ENCODE measurements around the gene GOLGA6C. TPM values are rescaled to one million over a fixed set of nuclear protein-coding genes. Genes with fewer than 3 reads are reported as not detected.

Gene GOLGA6C
- total RNA-seq, 4 donors from 2014 or later = 0.17 to 0.41 TPM; not detected in 2

DNA sequence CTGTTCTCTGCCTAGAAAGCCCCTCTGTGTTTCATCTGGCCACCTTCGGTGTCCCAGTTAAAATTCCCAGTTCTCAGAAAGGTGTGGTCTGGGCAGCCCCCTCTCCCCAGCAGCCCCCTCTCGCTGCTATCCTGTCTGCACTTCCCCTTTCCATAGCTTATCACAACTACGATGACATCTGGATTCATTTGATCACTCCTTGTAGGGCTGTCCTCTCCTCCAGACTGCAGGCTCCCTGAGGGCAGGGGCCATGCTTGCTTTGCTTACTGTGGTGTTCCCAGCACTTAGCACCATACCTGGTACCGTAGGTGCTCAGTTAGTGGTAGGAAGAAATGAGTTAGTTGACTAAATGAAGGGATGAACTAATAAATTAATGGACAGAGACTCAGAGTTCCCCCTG lies 26.3 kb upstream of the GOLGA6C start:
- TF ChIP-seq POLR2A (IDR thresholded peaks at IDR 0.05) = no peak
- TF ChIP-seq, protein P1, sequence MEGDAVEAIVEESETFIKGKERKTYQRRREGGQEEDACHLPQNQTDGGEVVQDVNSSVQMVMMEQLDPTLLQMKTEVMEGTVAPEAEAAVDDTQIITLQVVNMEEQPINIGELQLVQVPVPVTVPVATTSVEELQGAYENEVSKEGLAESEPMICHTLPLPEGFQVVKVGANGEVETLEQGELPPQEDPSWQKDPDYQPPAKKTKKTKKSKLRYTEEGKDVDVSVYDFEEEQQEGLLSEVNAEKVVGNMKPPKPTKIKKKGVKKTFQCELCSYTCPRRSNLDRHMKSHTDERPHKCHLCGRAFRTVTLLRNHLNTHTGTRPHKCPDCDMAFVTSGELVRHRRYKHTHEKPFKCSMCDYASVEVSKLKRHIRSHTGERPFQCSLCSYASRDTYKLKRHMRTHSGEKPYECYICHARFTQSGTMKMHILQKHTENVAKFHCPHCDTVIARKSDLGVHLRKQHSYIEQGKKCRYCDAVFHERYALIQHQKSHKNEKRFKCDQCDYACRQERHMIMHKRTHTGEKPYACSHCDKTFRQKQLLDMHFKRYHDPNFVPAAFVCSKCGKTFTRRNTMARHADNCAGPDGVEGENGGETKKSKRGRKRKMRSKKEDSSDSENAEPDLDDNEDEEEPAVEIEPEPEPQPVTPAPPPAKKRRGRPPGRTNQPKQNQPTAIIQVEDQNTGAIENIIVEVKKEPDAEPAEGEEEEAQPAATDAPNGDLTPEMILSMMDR (IDR thresholded peaks at IDR 0.05 in 4 of 5, conservative IDR thresholded peaks at IDR 0.05 in 1 of 5) = no peak
- in situ Hi-C loops (cut with MboI; ENCODE audit: low sequenced_read_pairs in 4 of 4) (no loop called here), intact Hi-C loops (cut with DNase I; ENCODE audit: low total_unique reads) (loop anchor here (10.0 kb wide), 1 partner anchor 93 kb away; no protein-coding TSS in a partner anchor)
- no peaks in the 10 kb centered on the region for H3K9me3 ChIP-seq
- DNase-seq (no peak), ATAC-seq (no peak)
- peaks cover 0 to 2% (median 0%) of the 10 kb centered on the region in 3 donors for H3K27me3 ChIP-seq
- H3K27ac ChIP-seq = no peak overlapping the region
- no peaks in the 10 kb centered on the region for H3K36me3 ChIP-seq
- no peaks in the 10 kb centered on the region for H3K4me1 ChIP-seq
- no peak overlapping the region for H3K4me3 ChIP-seq

DNA sequence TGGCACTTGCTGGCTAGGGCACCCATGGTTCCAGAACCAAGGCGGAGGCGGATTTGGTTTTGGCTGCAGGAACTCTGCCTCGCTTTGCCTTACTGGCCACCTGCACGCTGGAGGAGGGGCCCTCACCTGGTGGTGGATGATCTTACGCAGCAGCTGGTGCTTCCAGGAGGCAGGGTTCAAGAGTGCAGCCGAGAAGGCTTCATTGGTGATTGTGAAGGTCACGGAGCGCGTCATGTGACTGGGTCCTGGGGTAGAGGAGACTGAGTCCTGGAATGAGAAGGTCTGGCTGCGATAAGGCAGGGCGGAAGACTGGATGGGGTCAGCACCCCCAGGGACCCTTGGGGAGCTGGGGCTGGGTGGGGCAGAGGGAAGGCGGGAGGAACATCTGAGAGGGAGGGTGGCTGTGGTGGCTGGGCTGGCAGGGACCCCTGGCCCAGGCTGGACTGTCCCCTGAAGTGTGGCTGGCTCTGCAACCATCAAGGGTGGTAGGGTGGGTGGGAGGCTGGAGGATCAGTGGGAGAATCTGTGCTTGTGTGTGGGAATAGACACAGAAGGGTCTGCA lies 25.8 kb upstream of the GOLGA6C start:
- H3K4me3 ChIP-seq = no peak overlapping the region
- H3K27ac ChIP-seq = no peak overlapping the region
- H3K4me1 ChIP-seq = no peaks in the 10 kb centered on the region
- no peaks in the 10 kb centered on the region for H3K9me3 ChIP-seq
- in situ Hi-C loops (cut with MboI; ENCODE audit: low sequenced_read_pairs in 4 of 4) = no loop called here
- ATAC-seq (no peak), DNase-seq (no peak)
- H3K36me3 ChIP-seq = no peaks in the 10 kb centered on the region
- TF ChIP-seq, protein P1 (IDR thresholded peaks at IDR 0.05 in 4 of 5, conservative IDR thresholded peaks at IDR 0.05 in 1 of 5) = no peak
- TF ChIP-seq POLR2A (IDR thresholded peaks at IDR 0.05) = no peak
- peaks cover 0 to 2% (median 0%) of the 10 kb centered on the region in 3 donors for H3K27me3 ChIP-seq
- intact Hi-C loops (cut with DNase I; ENCODE audit: low total_unique reads) = loop anchor here (10.0 kb wide), 1 partner anchor 92 kb away; no protein-coding TSS in a partner anchor

DNA sequence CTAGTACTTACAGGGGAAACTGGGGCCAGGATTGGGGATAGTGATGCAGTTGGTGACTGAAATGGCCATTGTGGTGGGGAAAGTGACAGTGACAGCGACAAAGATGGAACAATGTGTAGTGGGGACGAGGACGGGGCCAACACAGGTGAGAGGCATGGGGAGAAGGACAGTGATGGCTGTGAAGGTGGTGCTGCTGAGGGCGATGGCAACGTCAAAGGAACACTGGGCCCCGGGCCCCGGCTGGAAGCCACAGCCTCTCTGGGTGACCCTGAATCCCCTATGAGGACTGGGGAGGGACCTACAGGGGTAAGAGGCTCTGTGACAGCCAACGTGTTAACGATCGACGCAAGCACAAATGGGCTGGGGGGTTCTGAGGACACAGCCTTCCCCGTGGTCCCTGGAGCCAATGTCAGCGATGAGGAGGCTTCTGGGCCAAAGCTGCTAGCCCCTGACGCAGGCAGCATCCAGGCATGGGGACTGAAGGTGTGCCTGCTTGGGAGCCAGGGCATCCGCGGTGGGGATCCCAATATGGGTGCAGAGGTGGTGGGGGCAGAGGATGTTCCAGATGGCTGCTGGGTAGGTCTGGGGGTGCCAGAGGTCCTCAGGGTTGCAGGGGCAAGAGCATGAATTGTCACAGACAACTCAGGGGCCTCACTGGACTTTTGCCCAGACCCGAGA lies 25.2 kb upstream of the GOLGA6C start:
- Histone ChIP-seq H3K4me3 (no peak overlapping the region), H3K27me3 (peaks cover 0 to 2% (median 0%) of the 10 kb centered on the region in 3 donors), H3K36me3 (no peaks in the 10 kb centered on the region), H3K9me3 (no peaks in the 10 kb centered on the region), H3K27ac (no peak overlapping the region), H3K4me1 (no peaks in the 10 kb centered on the region)
- ATAC-seq (no peak), DNase-seq (no peak)
- in situ Hi-C loops (cut with MboI; ENCODE audit: low sequenced_read_pairs in 4 of 4) (no loop called here), intact Hi-C loops (cut with DNase I; ENCODE audit: low total_unique reads) (loop anchor here (10.0 kb wide), 1 partner anchor 92 kb away; no protein-coding TSS in a partner anchor)
- no peak for TF ChIP-seq POLR2A (IDR thresholded peaks at IDR 0.05)
- TF ChIP-seq, protein P1 (IDR thresholded peaks at IDR 0.05 in 4 of 5, conservative IDR thresholded peaks at IDR 0.05 in 1 of 5) = no peak

DNA sequence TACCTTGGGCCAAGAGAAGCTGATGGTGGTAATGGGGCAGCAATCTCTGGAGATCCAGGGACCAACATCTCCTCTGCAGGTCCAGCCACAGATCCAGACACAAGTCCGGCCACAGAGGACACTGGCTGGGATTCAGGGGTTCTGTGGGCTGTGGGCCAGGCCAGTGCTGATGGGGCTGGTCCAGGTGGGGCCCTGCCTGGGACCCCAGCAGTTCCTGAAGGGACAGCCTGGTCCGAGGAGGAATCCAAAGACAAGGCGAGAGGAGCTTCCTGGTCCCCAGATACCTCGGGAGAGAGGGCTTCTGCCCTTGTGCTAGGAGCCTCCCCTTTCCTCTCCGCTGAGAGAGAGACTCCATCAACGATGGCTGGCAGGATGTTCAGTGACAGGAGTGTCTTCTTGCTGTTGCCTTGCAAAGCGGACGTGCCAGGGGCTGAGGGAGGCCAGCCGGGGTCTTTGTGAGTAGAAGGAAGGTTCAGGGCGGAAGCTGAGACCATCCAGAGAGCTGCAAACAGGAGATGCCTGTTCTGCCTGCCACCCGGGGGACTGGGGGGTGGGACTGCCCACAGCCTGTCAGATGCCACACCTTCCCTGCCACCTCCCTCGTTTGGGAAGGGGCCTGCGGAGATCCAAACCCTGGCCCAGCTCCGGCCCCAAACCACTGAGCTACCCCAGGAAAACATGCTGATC lies 24.5 kb upstream of the GOLGA6C start:
- H3K27ac ChIP-seq = no peak overlapping the region
- no peaks in the 10 kb centered on the region for H3K9me3 ChIP-seq
- intact Hi-C loops (cut with DNase I; ENCODE audit: low total_unique reads) = loop anchor here (10.0 kb wide), 1 partner anchor 91 kb away; no protein-coding TSS in a partner anchor
- no peak for TF ChIP-seq POLR2A (IDR thresholded peaks at IDR 0.05)
- TF ChIP-seq, protein P1 (IDR thresholded peaks at IDR 0.05 in 4 of 5, conservative IDR thresholded peaks at IDR 0.05 in 1 of 5) = no peak
- no peak overlapping the region for H3K4me3 ChIP-seq
- H3K36me3 ChIP-seq = no peaks in the 10 kb centered on the region
- in situ Hi-C loops (cut with MboI; ENCODE audit: low sequenced_read_pairs in 4 of 4) = no loop called here
- ATAC-seq = no peak
- H3K4me1 ChIP-seq = no peaks in the 10 kb centered on the region
- peaks cover 0 to 2% (median 0%) of the 10 kb centered on the region in 3 donors for H3K27me3 ChIP-seq
- DNase-seq = no peak

Measured in gastrocnemius medialis (tissue), 4 donors.